ENCODE data around the gene LKAAEAR1.

Gene LKAAEAR1

GRCh38 chr20:64038565-64039292 lies 45.5 kb downstream of the LKAAEAR1 start:
- DNase-seq (ENCODE audit: low read depth in 2 of 2): peak; percentile 65 to 76
- TF ChIP-seq CTCF (IDR thresholded peaks at IDR 0.05; ENCODE audit: low read depth, low read length): peak; percentile 51
- peak overlapping the region; percentile 19 to 38 for H3K4me3 ChIP-seq (replicated peaks in 1 of 2; ENCODE audit: low read depth in 2 of 2, low read length in 2 of 2)

- no peak for TF ChIP-seq CTCF (IDR thresholded peaks at IDR 0.05; ENCODE audit: low read depth, low read length)
- DNase-seq (ENCODE audit: low read depth in 2 of 2): no peak
- peak overlapping the region in 1 of 2 donors; percentile 5 for H3K4me3 ChIP-seq (replicated peaks in 1 of 2; ENCODE audit: low read depth in 2 of 2, low read length in 2 of 2)
These were observed 46.0 kb downstream of the LKAAEAR1 start for GRCh38 chr20:64038224-64038564.

GRCh38 chr20:64037498-64038213 lies 46.5 kb downstream of the LKAAEAR1 start:
- no peak for TF ChIP-seq CTCF (IDR thresholded peaks at IDR 0.05; ENCODE audit: low read depth, low read length)
- H3K4me3 ChIP-seq (replicated peaks in 1 of 2; ENCODE audit: low read depth in 2 of 2, low read length in 2 of 2): no peak overlapping the region
- no peak for DNase-seq (ENCODE audit: low read depth in 2 of 2)

GRCh38 chr20:64037199-64037497 lies 47.0 kb downstream of the LKAAEAR1 start:
- no peak overlapping the region for H3K4me3 ChIP-seq (replicated peaks in 1 of 2; ENCODE audit: low read depth in 2 of 2, low read length in 2 of 2)
- DNase-seq (ENCODE audit: low read depth in 2 of 2): no peak
- no peak for TF ChIP-seq CTCF (IDR thresholded peaks at IDR 0.05; ENCODE audit: low read depth, low read length)

GRCh38 chr20:64036346-64037198 lies 47.6 kb downstream of the LKAAEAR1 start:
- no peak for DNase-seq (ENCODE audit: low read depth in 2 of 2)
- no peak overlapping the region for H3K4me3 ChIP-seq (replicated peaks in 1 of 2; ENCODE audit: low read depth in 2 of 2, low read length in 2 of 2)
- TF ChIP-seq CTCF (IDR thresholded peaks at IDR 0.05; ENCODE audit: low read depth, low read length): no peak

- DNase-seq (ENCODE audit: low read depth in 2 of 2): no peak
- no peak within 1 kb of the TSS for H3K4me3 ChIP-seq (replicated peaks in 1 of 2; ENCODE audit: low read depth in 2 of 2, low read length in 2 of 2)
- no peak for TF ChIP-seq CTCF (IDR thresholded peaks at IDR 0.05; ENCODE audit: low read depth, low read length)
These were observed 48.3 kb downstream of the LKAAEAR1 start, which contains the start of gene C20orf204 for GRCh38 chr20:64035933-64036345. Gene C20orf204 (plus strand): TSS chr20:64036182. CDS start chr20:64036324, 142 bp downstream.

All from cardiac fibroblast (primary cell).